ENCODE results near the gene GLTPD2.
A peak's percentile ranks its signal among the peaks of the same experiment; 100 is the strongest.

GLTPD2 gene

DNA sequence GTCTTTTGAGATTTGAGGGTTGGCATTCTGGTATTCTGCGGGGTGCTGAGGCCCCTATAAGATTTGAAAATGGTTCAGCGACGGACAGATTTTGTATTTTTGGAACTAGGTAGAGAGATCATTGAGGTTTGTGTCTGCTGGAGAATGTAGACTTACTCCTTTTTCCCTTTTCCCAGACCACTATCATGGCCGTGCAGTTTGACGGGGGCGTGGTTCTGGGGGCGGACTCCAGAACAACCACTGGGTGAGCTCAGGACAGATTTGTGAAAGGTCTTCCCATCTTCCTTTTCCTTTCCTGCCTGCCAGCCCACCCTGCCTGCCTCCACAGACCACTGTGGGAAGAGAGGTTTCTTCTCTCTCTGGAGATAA is 7.8 kb downstream of the GLTPD2 start:
- Histone ChIP-seq H3K27me3 (no peaks in the 10 kb centered on the region), H3K9me3 (no peaks in the 10 kb centered on the region), H3K4me1 (no peaks in the 10 kb centered on the region), H3K4me3 (ENCODE audit: low read depth, low read length) (peak overlapping the region; percentile 95), H3K36me3 (no peaks in the 10 kb centered on the region; the same call in 1 of the 2 replicates)
- peak; percentile 41 for DNase-seq
- TF ChIP-seq, protein P1, sequence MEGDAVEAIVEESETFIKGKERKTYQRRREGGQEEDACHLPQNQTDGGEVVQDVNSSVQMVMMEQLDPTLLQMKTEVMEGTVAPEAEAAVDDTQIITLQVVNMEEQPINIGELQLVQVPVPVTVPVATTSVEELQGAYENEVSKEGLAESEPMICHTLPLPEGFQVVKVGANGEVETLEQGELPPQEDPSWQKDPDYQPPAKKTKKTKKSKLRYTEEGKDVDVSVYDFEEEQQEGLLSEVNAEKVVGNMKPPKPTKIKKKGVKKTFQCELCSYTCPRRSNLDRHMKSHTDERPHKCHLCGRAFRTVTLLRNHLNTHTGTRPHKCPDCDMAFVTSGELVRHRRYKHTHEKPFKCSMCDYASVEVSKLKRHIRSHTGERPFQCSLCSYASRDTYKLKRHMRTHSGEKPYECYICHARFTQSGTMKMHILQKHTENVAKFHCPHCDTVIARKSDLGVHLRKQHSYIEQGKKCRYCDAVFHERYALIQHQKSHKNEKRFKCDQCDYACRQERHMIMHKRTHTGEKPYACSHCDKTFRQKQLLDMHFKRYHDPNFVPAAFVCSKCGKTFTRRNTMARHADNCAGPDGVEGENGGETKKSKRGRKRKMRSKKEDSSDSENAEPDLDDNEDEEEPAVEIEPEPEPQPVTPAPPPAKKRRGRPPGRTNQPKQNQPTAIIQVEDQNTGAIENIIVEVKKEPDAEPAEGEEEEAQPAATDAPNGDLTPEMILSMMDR (IDR thresholded peaks at IDR 0.05; ENCODE audit: low read depth, low read length) = no peak

DNA sequence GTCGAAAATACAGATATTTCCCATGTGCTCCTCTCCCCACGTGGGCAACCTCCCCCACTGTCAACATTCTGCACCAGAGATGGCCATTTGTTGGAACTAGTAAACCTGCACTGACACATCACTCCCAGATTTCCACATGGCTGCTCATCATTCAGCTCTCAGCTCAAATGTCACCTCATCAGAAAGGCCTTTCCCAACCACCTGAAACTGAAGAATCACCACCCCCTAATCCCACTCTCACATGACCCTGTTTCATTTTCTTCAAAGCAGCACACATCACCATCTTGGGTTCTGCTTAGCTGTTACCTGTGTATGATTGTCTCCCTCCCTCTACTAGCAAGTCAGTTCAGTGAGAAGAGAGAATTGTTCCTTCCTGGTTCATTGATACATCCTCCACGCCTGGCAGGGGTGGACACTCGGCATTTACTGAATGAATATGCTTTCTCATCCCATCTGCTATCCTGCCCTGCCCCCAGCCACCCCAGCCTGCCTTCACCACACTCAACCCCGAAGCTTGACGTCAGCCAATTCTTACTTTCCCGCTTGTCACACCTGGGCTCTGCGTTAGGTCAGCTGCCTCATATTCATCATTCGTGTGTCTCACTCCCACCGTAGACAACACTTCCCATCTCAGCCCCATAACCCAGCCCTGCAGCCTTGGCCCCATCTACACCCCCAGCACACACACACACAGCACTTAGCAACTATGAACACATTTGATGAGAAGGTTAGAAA is 11.9 kb downstream of the GLTPD2 start:
- no peaks in the 10 kb centered on the region for H3K27me3 ChIP-seq
- H3K4me3 ChIP-seq (ENCODE audit: low read depth, low read length) = no peak overlapping the region
- no peaks in the 10 kb centered on the region for H3K4me1 ChIP-seq
- no peak for DNase-seq
- H3K9me3 ChIP-seq = no peaks in the 10 kb centered on the region
- H3K36me3 ChIP-seq = no peaks in the 10 kb centered on the region; the same call in 1 of the 2 replicates
- TF ChIP-seq, protein P1 (IDR thresholded peaks at IDR 0.05; ENCODE audit: low read depth, low read length) = no peak

DNA sequence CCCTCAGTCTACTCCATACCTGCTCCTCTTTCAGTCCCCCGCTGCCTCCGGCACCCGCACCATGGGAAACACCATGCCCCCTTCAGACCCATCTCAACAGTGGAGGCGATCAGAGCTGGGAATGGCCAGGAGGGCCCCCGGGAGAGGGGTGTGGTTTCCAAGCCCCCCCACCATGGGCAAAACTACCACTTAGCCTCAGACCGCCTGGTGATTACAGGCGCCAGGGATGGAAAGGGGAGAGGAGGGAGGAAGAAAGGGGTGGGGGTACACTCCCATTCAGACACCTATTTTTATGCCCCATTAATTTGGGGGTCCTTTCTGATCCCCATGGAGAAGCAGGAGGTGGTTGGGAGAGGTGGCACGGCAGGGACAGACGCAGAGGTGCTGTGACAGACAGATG is 13.5 kb downstream of the GLTPD2 start, which contains the start of gene C17orf114:
TSS of gene C17orf114 (minus strand) at position 101 of the 400 bp plus-strand sequence.
- TF ChIP-seq, protein P1 (IDR thresholded peaks at IDR 0.05; ENCODE audit: low read depth, low read length) = no peak
- no peaks in the 10 kb centered on the region; the same call in 1 of the 2 replicates for H3K36me3 ChIP-seq
- no peaks in the 10 kb centered on the region for H3K27me3 ChIP-seq
- H3K9me3 ChIP-seq = no peaks in the 10 kb centered on the region
- H3K4me1 ChIP-seq = no peaks in the 10 kb centered on the region
- no peak within 1 kb of the TSS for H3K4me3 ChIP-seq (ENCODE audit: low read depth, low read length)
- DNase-seq = no peak

DNA sequence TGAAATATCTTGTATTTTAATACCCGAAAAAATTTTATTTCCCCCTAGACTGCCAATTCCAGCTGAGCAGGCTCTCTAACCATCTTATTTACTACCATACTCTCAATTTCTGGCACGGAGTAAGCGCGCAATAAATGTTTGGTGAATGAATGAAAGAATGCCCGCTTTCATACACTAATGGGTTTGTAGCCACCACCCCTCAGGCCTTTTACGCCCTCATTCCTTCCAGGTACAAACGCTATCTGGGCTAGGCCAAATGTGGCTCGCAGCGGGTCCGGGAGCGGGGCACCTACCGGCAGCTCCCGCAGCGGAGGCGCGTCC is 17.7 kb downstream of the GLTPD2 start:
- Histone ChIP-seq H3K36me3 (no peaks in the 10 kb centered on the region), H3K9me3 (no peaks in the 10 kb centered on the region), H3K4me1 (no peaks in the 10 kb centered on the region), H3K4me3 (ENCODE audit: low read depth, low read length) (peak overlapping the region; percentile 55), H3K27me3 (no peaks in the 10 kb centered on the region)
- no peak for DNase-seq
- TF ChIP-seq, protein P1 (IDR thresholded peaks at IDR 0.05; ENCODE audit: low read depth, low read length) = no peak

DNA sequence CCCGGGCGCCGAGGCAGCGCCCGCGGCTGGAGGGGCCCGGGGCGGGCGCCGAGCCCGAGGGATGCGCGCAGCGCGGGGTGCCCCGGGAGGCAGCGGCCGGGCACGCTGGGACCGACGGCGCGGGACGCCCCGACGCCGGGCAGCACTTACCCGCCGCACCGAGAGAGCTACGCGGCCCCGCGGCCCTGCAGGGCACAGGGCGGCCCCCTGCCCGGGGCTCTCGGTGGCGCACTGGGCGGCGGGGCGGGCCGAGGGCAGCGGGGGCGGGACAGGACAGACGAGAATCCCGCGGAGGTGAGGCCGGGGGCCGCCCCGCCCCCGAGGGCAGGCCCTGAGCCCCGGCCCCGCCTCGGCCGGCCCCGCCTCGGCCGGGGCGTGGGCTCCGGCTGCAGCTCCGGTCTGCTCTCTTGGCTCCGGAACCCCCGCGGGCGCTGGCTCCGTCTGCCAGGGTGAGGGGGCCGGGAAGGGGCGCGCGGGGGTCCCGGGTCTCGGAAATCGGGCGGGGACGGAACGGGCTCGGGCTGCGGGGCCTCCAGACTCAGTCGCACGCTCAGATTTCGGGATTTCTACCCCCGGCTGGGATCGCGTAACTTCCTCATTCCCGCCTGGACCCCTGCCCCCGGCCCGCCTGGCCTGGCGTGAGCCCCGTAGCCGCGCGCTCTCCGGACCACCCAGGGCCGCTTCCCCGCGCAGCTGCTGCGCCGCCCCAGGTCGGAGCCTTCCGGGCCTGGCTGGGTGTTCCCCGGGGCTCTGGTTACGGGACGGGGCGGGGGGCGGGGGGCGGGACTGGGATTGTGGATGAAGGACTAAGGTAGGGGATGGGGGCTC is 18.2 kb downstream of the GLTPD2 start, which contains the start of gene PLD2:
TSS of gene PLD2 (plus strand) at position 376 of the 828 bp plus-strand sequence. CDS start 621 bp downstream, outside the sequence.
- Histone ChIP-seq H3K27me3 (no peaks in the 10 kb centered on the region), H3K4me1 (no peaks in the 10 kb centered on the region), H3K9me3 (no peaks in the 10 kb centered on the region), H3K4me3 (ENCODE audit: low read depth, low read length) (peak within 1 kb of the TSS; percentile 55), H3K36me3 (no peaks in the 10 kb centered on the region)
- TF ChIP-seq, protein P1 (IDR thresholded peaks at IDR 0.05; ENCODE audit: low read depth, low read length) = no peak
- peak; percentile 89 for DNase-seq

Data from BE2C (cell line).